Measurements from ENCODE around the gene GLRX5.

GRCh38 chr14:95493503-95493902 is 41.3 kb upstream of the GLRX5 start:
- TF ChIP-seq CTCF (IDR thresholded peaks at IDR 0.05; ENCODE audit: insufficient read depth, low read length, poor library complexity, severe bottlenecking) = no peak
- no peak for TF ChIP-seq EZH2phosphoT487 (conservative IDR thresholded peaks at IDR 0.05; ENCODE audit: low read length)
